ENCODE results near the gene TRPV4.

TRPV4 gene

GRCh38 chr12:109797905-109798669, 35.1 kb downstream of the TRPV4 start:
- Histone ChIP-seq H3K27me3 (ENCODE audit: insufficient read depth, low read length) (no peaks in the 10 kb centered on the region), H3K9me3 (ENCODE audit: insufficient read depth, low read depth, low read length) (no peaks in the 10 kb centered on the region), H3K36me3 (ENCODE audit: insufficient read depth, low read depth, low read length) (no peaks in the 10 kb centered on the region), H3K27ac (ENCODE audit: low read length) (no peak overlapping the region), H3K4me3 (ENCODE audit: low read length) (no peak overlapping the region), H3K4me1 (ENCODE audit: insufficient read depth, low read length) (no peaks in the 10 kb centered on the region), H3K9ac (ENCODE audit: low read depth, low read length) (no peak overlapping the region)

GRCh38 chr12:109796057-109796456, 37.1 kb downstream of the TRPV4 start:
- Histone ChIP-seq H3K9me3 (ENCODE audit: insufficient read depth, low read depth, low read length) (no peaks in the 10 kb centered on the region), H3K9ac (ENCODE audit: low read depth, low read length) (no peak overlapping the region), H3K4me3 (ENCODE audit: low read length) (no peak overlapping the region), H3K4me1 (ENCODE audit: insufficient read depth, low read length) (no peaks in the 10 kb centered on the region), H3K27me3 (ENCODE audit: insufficient read depth, low read length) (no peaks in the 10 kb centered on the region), H3K36me3 (ENCODE audit: insufficient read depth, low read depth, low read length) (no peaks in the 10 kb centered on the region), H3K27ac (ENCODE audit: low read length) (no peak overlapping the region)

GRCh38 chr12:109795023-109795422, 38.2 kb downstream of the TRPV4 start:
- no peaks in the 10 kb centered on the region for H3K27me3 ChIP-seq (ENCODE audit: insufficient read depth, low read length)
- H3K36me3 ChIP-seq (ENCODE audit: insufficient read depth, low read depth, low read length) = no peaks in the 10 kb centered on the region
- no peak overlapping the region for H3K4me3 ChIP-seq (ENCODE audit: low read length)
- no peaks in the 10 kb centered on the region for H3K4me1 ChIP-seq (ENCODE audit: insufficient read depth, low read length)
- no peak overlapping the region for H3K9ac ChIP-seq (ENCODE audit: low read depth, low read length)
- no peak overlapping the region for H3K27ac ChIP-seq (ENCODE audit: low read length)
- H3K9me3 ChIP-seq (ENCODE audit: insufficient read depth, low read depth, low read length) = no peaks in the 10 kb centered on the region

GRCh38 chr12:109793826-109794501, 39.2 kb downstream of the TRPV4 start:
- Histone ChIP-seq H3K9ac (ENCODE audit: low read depth, low read length) (no peak overlapping the region), H3K27ac (ENCODE audit: low read length) (no peak overlapping the region), H3K36me3 (ENCODE audit: insufficient read depth, low read depth, low read length) (no peaks in the 10 kb centered on the region; the same call in 1 of the 2 replicates), H3K27me3 (ENCODE audit: insufficient read depth, low read length) (no peaks in the 10 kb centered on the region), H3K9me3 (ENCODE audit: insufficient read depth, low read depth, low read length) (no peaks in the 10 kb centered on the region), H3K4me1 (ENCODE audit: insufficient read depth, low read length) (no peaks in the 10 kb centered on the region), H3K4me3 (ENCODE audit: low read length) (no peak overlapping the region)

GRCh38 chr12:109793411-109793810, 39.8 kb downstream of the TRPV4 start:
- Histone ChIP-seq H3K9me3 (ENCODE audit: insufficient read depth, low read depth, low read length) (no peaks in the 10 kb centered on the region), H3K4me3 (ENCODE audit: low read length) (no peak overlapping the region), H3K27me3 (ENCODE audit: insufficient read depth, low read length) (no peaks in the 10 kb centered on the region), H3K27ac (ENCODE audit: low read length) (no peak overlapping the region), H3K9ac (ENCODE audit: low read depth, low read length) (no peak overlapping the region), H3K4me1 (ENCODE audit: insufficient read depth, low read length) (no peaks in the 10 kb centered on the region), H3K36me3 (ENCODE audit: insufficient read depth, low read depth, low read length) (no peaks in the 10 kb centered on the region; the same call in 1 of the 2 replicates)

GRCh38 chr12:109792992-109793391, 40.2 kb downstream of the TRPV4 start:
- Histone ChIP-seq H3K9ac (ENCODE audit: low read depth, low read length) (no peak overlapping the region), H3K4me3 (ENCODE audit: low read length) (no peak overlapping the region), H3K9me3 (ENCODE audit: insufficient read depth, low read depth, low read length) (no peaks in the 10 kb centered on the region), H3K4me1 (ENCODE audit: insufficient read depth, low read length) (no peaks in the 10 kb centered on the region), H3K36me3 (ENCODE audit: insufficient read depth, low read depth, low read length) (no peaks in the 10 kb centered on the region; the same call in 1 of the 2 replicates), H3K27ac (ENCODE audit: low read length) (no peak overlapping the region), H3K27me3 (ENCODE audit: insufficient read depth, low read length) (no peaks in the 10 kb centered on the region)

- no peaks in the 10 kb centered on the region; the same call in 1 of the 2 replicates for H3K36me3 ChIP-seq (ENCODE audit: insufficient read depth, low read depth, low read length)
- H3K27ac ChIP-seq (ENCODE audit: low read length) = no peak overlapping the region
- no peak overlapping the region for H3K4me3 ChIP-seq (ENCODE audit: low read length)
- H3K4me1 ChIP-seq (ENCODE audit: insufficient read depth, low read length) = no peaks in the 10 kb centered on the region
- no peak overlapping the region for H3K9ac ChIP-seq (ENCODE audit: low read depth, low read length)
- no peaks in the 10 kb centered on the region for H3K9me3 ChIP-seq (ENCODE audit: insufficient read depth, low read depth, low read length)
- H3K27me3 ChIP-seq (ENCODE audit: insufficient read depth, low read length) = no peaks in the 10 kb centered on the region
Measured at GRCh38 chr12:109789526-109790048, 43.6 kb downstream of the TRPV4 start.

- Histone ChIP-seq H3K4me3 (ENCODE audit: low read length) (no peak overlapping the region), H3K36me3 (ENCODE audit: insufficient read depth, low read depth, low read length) (no peaks in the 10 kb centered on the region; the same call in 1 of the 2 replicates), H3K27me3 (ENCODE audit: insufficient read depth, low read length) (no peaks in the 10 kb centered on the region), H3K9me3 (ENCODE audit: insufficient read depth, low read depth, low read length) (no peaks in the 10 kb centered on the region), H3K9ac (ENCODE audit: low read depth, low read length) (no peak overlapping the region), H3K27ac (ENCODE audit: low read length) (no peak overlapping the region), H3K4me1 (ENCODE audit: insufficient read depth, low read length) (no peaks in the 10 kb centered on the region)
Measured at GRCh38 chr12:109786799-109787198, 46.4 kb downstream of the TRPV4 start.

- no peaks in the 10 kb centered on the region for H3K27me3 ChIP-seq (ENCODE audit: insufficient read depth, low read length)
- no peak overlapping the region for H3K4me3 ChIP-seq (ENCODE audit: low read length)
- no peaks in the 10 kb centered on the region for H3K9me3 ChIP-seq (ENCODE audit: insufficient read depth, low read depth, low read length)
- no peak overlapping the region for H3K9ac ChIP-seq (ENCODE audit: low read depth, low read length)
- no peaks in the 10 kb centered on the region; the same call in 1 of the 2 replicates for H3K36me3 ChIP-seq (ENCODE audit: insufficient read depth, low read depth, low read length)
- no peak overlapping the region for H3K27ac ChIP-seq (ENCODE audit: low read length)
- no peaks in the 10 kb centered on the region for H3K4me1 ChIP-seq (ENCODE audit: insufficient read depth, low read length)
Measured at GRCh38 chr12:109785854-109786253, 47.3 kb downstream of the TRPV4 start.

- H3K9me3 ChIP-seq (ENCODE audit: insufficient read depth, low read depth, low read length) = no peaks in the 10 kb centered on the region
- H3K36me3 ChIP-seq (ENCODE audit: insufficient read depth, low read depth, low read length) = no peaks in the 10 kb centered on the region; the same call in 1 of the 2 replicates
- H3K4me1 ChIP-seq (ENCODE audit: insufficient read depth, low read length) = no peaks in the 10 kb centered on the region
- H3K4me3 ChIP-seq (ENCODE audit: low read length) = no peak overlapping the region
- H3K27me3 ChIP-seq (ENCODE audit: insufficient read depth, low read length) = no peaks in the 10 kb centered on the region
- no peak overlapping the region for H3K27ac ChIP-seq (ENCODE audit: low read length)
- no peak overlapping the region for H3K9ac ChIP-seq (ENCODE audit: low read depth, low read length)
Measured at GRCh38 chr12:109783965-109784244, 49.3 kb downstream of the TRPV4 start.

- H3K4me3 ChIP-seq (ENCODE audit: low read length) = no peak overlapping the region
- no peak overlapping the region for H3K9ac ChIP-seq (ENCODE audit: low read depth, low read length)
- H3K36me3 ChIP-seq (ENCODE audit: insufficient read depth, low read depth, low read length) = no peaks in the 10 kb centered on the region; the same call in 1 of the 2 replicates
- no peaks in the 10 kb centered on the region for H3K27me3 ChIP-seq (ENCODE audit: insufficient read depth, low read length)
- no peak overlapping the region for H3K27ac ChIP-seq (ENCODE audit: low read length)
- H3K4me1 ChIP-seq (ENCODE audit: insufficient read depth, low read length) = no peaks in the 10 kb centered on the region
- no peaks in the 10 kb centered on the region for H3K9me3 ChIP-seq (ENCODE audit: insufficient read depth, low read depth, low read length)
Measured at GRCh38 chr12:109783135-109783964, 49.8 kb downstream of the TRPV4 start.

All from iPS-20b (cell line).